ENCODE measurements around the gene ATP5ME.
"Not testable (repeated sequence)": the region's sequence is repeated elsewhere in the genome, so short reads cannot be mapped to it uniquely, and the experiment has no call there.

Gene ATP5ME
- 14.4 reads per million, percentile 39 among the genes with 10 or more reads in this experiment for total RNA-seq

- DNase-seq: peak; percentile 99
These were observed at the start of gene ATP5ME, which contains the start of gene MYL5 for GRCh38 chr4:674172-675035. ATP5ME (minus strand) TSS chr4:674276; CDS start chr4:674247, 29 bp downstream. MYL5 (plus strand) TSS chr4:674542; CDS start chr4:678027, 3,485 bp downstream.

GRCh38 chr4:722851-723360 lies 48.8 kb upstream of the ATP5ME start:
- no peak for DNase-seq

DNA sequence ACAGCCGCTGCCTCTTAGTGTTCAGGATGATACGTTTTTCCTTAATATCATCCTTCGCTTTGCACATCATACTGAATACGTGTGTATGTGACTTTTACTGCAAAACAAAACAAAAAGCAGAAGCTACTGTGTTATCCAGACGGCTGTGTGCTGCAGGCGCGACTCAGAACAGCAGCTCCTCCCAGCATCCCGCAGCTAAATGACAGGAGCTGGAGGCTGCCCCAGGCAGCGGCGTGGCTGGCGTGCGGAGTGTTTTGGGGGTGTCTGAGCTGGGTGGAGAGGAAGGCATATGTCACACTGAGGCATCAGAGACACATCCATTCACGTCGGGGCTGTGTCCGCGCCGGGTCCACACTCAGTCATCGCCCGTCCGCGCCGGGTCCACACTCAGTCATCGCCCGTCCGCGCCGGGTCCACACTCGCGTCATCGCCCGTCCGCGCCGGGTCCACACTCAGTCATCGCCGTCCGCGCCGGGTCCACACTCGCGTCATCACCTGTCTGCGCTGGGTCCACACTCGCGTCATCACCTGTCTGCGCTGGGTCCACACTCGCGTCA lies 48.2 kb upstream of the ATP5ME start:
- DNase-seq: no peak

DNA sequence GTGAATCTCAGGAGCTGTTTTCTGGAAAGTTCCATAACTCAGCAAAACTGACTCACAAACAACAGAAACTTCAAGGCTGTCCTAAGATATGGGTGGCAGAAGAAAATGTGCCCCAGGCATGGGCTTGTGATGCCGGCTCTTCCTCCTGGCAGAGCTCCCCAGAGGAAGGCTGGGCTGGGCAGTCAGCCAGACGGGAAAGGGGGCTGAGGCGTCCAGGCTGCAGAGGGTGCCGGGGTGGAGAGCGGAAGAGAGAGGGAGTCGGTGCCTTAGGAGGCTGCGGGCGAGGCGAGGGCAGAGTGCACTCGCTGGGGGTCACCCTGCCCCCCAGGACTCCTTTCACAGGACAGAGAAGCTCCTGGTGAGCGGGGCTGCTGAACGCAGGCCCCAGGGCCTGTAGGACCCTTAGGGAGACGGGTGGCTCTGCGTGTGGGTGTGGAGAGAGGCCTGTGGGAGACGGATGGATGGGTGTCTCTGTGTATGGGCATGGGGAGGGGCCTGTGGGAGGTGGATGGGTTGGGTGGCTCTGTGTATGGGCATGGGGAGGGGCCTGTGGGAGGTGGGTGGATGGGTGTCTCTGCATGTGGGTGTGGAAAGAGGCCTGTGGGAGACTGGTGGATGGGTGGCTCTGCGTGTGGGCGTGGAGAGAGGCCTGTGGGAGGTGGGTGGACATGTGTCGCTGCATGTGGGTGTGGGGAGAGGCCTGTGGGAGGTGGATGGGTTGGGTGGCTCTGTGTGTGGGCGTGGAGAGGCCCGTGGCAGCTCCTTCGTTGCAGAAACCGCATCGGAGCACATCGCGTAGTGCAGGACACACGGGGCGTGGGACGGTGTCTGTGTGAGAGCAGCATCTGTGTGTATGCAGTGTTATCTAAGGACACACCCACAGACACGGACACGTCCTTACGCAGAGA lies 47.4 kb upstream of the ATP5ME start:
- DNase-seq: no peak

DNA sequence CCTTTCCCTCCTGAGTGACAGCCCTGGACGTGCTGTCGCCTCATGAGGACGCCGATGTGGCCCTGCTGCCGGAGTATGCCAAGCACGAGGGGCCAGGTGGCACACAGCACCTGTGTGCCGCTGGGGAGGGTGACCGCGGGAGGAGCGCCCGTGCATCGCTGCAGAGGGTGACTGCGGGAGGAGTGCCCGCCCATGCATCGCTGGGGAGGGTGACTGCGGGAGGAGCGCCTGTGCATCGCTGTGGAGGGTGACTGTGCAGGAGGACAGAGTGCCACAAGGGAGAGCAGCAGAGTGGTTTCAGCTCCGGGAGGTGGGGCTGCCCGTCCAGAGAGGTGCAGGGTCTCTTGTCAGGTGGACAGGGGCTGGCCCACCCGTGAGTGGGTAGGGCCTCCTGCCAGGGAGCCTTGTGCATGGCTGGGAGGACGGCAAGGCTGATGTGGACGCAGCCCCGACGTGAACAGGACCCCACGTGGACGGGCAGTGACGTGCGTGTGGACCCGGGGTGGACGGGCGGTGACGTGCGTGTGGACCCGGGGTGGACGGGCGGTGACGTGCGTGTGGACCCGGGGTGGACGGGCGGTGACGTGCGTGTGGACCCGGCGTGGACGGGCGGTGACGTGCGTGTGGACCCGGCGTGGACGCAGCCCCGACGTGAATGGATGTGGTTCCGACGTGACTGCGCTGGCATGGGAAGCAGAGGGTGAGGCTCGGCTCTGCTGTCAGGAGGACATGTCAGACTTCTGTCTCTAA lies 46.2 kb upstream of the ATP5ME start:
- DNase-seq: no peak

- no peak for DNase-seq
These were observed 44.4 kb upstream of the ATP5ME start for GRCh38 chr4:718460-718859.

GRCh38 chr4:717601-718320 lies 43.7 kb upstream of the ATP5ME start:
- DNase-seq: no peak

GRCh38 chr4:714087-714486 lies 40.0 kb upstream of the ATP5ME start:
- no peak for DNase-seq

GRCh38 chr4:712916-713632 lies 39.0 kb upstream of the ATP5ME start:
- DNase-seq: no peak

DNA sequence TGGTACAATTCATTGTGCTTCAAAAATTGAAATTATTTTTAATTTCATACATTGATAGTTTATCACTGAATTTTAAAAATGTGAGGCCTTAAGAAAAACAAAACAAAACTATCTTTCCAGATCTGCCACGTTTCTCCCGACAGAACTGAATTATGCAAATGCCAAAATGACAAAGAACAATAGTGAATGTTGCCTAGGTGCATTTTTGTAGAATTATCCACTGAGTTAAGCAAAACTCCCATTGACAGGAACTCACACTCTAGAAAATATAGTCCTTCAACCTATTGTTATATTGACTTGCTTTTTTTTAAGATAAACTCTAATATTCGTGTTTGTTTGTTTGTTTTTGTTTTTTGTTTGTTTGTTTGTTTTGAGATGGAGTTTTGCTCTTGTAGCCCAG lies 38.0 kb upstream of the ATP5ME start:
- DNase-seq: no peak

- no peak for DNase-seq
These were observed 36.8 kb upstream of the ATP5ME start for GRCh38 chr4:710916-711315.

DNA sequence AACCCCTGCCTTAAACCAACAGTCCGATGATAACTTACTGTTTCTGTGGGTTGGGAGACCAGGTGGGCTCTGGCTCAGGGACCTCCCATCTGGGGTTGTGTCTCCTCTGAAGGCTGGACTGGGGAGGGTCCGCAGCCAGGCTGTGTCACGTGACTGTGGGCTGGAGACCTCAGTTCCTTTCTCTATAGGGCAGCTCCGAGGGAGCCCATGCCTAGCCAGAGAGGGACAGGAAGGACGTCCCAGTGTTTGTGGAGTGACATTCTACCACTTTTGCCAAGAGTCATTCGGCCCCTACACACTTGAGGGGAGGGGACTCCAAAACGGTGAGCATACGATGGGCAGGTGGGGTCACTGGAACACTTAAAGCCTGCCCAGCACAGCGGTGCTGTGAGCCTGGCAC lies 36.0 kb upstream of the ATP5ME start:
- no peak for DNase-seq

- DNase-seq: no peak
These were observed 35.3 kb upstream of the ATP5ME start for GRCh38 chr4:709348-709747.

DNA sequence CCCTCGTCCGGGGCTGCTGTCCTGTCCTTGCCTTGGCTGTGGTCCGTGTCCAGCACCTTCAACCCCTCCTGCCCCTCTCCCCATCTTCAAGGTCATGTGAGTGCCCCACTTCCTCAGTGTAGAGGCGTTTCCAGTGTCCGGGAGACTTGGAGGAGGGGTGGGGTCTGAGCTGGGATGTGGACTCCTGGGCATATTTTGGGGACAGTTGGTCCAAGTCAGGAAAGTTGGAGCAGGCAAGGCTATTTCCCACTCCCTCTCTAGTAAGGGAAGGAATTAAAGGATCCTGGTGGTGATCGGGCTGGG lies 34.5 kb upstream of the ATP5ME start:
- no peak for DNase-seq

GRCh38 chr4:707929-708630 lies 34.0 kb upstream of the ATP5ME start:
- DNase-seq: no peak

GRCh38 chr4:706834-707598 lies 32.9 kb upstream of the ATP5ME start:
- DNase-seq: no peak

GRCh38 chr4:706083-706633 lies 32.1 kb upstream of the ATP5ME start:
- not testable (repeated sequence) for DNase-seq

DNA sequence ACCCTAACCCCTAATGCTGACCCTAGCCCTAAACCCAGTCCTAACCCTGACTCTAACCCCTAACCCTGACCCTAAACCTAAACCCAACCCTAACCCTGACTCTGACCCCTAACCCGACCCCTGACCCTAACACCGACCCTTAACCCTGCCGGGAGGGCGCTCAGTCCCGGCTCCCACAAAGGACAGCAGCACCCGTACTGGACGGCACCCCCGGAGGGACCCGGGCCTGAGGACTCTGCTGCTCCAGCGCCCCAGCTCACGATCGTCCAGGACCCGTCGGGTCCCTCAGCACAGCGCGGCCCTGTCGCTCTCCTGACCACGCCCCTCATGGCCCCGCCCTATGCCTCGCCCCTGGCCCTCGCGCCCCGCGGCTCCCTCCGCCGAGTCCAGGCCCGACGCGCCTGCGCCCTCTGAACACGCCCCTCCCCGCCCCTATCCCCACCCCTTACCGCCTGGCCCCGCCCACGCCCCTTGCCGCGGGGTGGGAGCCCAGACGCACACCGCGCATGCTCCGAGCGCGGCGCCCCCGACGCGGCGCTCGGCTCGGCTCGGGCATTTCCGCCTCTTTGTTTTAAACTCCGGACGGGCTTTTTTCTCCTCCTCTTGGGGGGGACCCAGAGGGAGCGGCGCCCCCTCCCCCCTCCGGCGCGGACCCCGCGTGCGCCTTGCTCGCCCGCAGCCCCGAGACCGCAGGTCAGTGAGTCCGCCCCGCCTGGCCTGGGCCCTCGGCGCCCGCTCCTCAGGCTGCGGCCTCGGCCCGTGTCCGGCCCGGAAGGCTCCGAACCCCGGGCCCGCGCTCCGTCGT lies 31.4 kb upstream of the ATP5ME start, which contains the start of gene PCGF3:
TSS of gene PCGF3 (plus strand) at position 555 of the 805 bp plus-strand sequence. CDS start 27,849 bp downstream, outside the sequence.
- DNase-seq: peak; percentile 92
